IMR-90 (cell line): ENCODE measurements around the gene MAZ. TPM values are rescaled to one million over a fixed set of nuclear protein-coding genes. Genes with fewer than 3 reads are reported as not detected.
A peak's percentile ranks its signal among the peaks of the same experiment; 100 is the strongest.

Source experiments
- ATAC-seq: fragments of 200-7000 bp; cut with Tn5 transposase; 2 replicates; pipeline ENCODE4 v1.9.1; 2020; ENCODE audit warnings: low read depth, mild to moderate bottlenecking, moderate library complexity
- BruUV-seq: library from RNA; stranded (reverse); fragments of 400-500 nt; replicated peaks from 2 replicates; lab custom pipeline; 2021; lab: Mats Ljungman, UMichigan
- CTCF ChIA-PET: fragments of 300-600 bp; formaldehyde crosslinking; extraction: SDS; loops from one replicate; lab custom pipeline; 2021; ENCODE audit warnings: antibody characterized with exemption; lab: Yijun Ruan, JAX
- POLR2A ChIA-PET: fragments of 300-600 bp; sonication (Branson Sonifier 250); formaldehyde crosslinking; loops from one replicate; lab custom pipeline; 2022; ENCODE audit warnings: antibody characterized with exemption; ENCODE audit not compliant: unreplicated experiment; lab: Charles Lee
- DNase-seq: peaks from one replicate; pipeline ENCODE4 v3.0.0; 2013
- H2AFZ ChIP-seq: replicated peaks from 2 replicates; pipeline ENCODE3; 2013; ENCODE audit warnings: low read length, mild to moderate bottlenecking; ENCODE audit not compliant: poor library complexity
- H2AK5ac ChIP-seq: 2 replicates; pipeline ENCODE4 v1.6.1; 2013; ENCODE audit warnings: low read depth, low read length, inconsistent platforms
- H2AK9ac ChIP-seq: replicated peaks from 2 replicates; pipeline ENCODE3; 2013; ENCODE audit warnings: mild to moderate bottlenecking, low read depth, low read length, moderate library complexity; ENCODE audit not compliant: poor library complexity
- H2BK120ac ChIP-seq: 2 replicates; pipeline ENCODE4 v1.6.1; 2013; ENCODE audit warnings: low read depth, low read length, inconsistent platforms
- H2BK15ac ChIP-seq: 3 replicates; pipeline ENCODE4 v1.6.1; 2013; ENCODE audit warnings: low read depth, low read length, inconsistent platforms
- H2BK20ac ChIP-seq: 2 replicates; pipeline ENCODE4 v1.6.1; 2013; ENCODE audit warnings: low read depth, mild to moderate bottlenecking, inconsistent platforms, low read length, moderate library complexity
- H2BK5ac ChIP-seq: 2 replicates; pipeline ENCODE4 v1.6.1; 2013; ENCODE audit warnings: mild to moderate bottlenecking, low read depth, low read length, inconsistent platforms; ENCODE audit not compliant: poor library complexity, severe bottlenecking
- H3K14ac ChIP-seq: replicated peaks from 2 replicates; pipeline ENCODE4 v1.6.1; 2013; ENCODE audit warnings: low read depth, low read length, inconsistent platforms
- H3K18ac ChIP-seq: 2 replicates; pipeline ENCODE4 v1.6.1; 2013; ENCODE audit warnings: low read depth, low read length, control low read depth
- H3K23ac ChIP-seq: 2 replicates; pipeline ENCODE4 v1.6.1; 2013; ENCODE audit warnings: low read depth, low read length, inconsistent platforms
- H3K27ac ChIP-seq: 2 replicates; pipeline ENCODE4 v1.5.1; 2013; ENCODE audit warnings: mild to moderate bottlenecking, control low read depth, low read length; ENCODE audit not compliant: insufficient read depth
- H3K27me3 ChIP-seq: 2 replicates; pipeline ENCODE4 v1.6.1; 2013; ENCODE audit warnings: low read length; ENCODE audit not compliant: control insufficient read depth, insufficient read depth
- H3K36me3 ChIP-seq: 2 replicates; pipeline ENCODE4 v1.6.1; 2013; ENCODE audit warnings: low read length, mixed read lengths; ENCODE audit not compliant: control insufficient read depth, insufficient read depth
- H3K4ac ChIP-seq: 2 replicates; pipeline ENCODE4 v1.6.1; 2013; ENCODE audit warnings: low read depth, low read length, inconsistent platforms
- H3K4me1 ChIP-seq: 2 replicates; pipeline ENCODE4 v1.6.1; 2013; ENCODE audit warnings: low read length, mixed read lengths; ENCODE audit not compliant: control insufficient read depth, insufficient read depth
- H3K4me2 ChIP-seq: 2 replicates; pipeline ENCODE4 v1.6.1; 2013; ENCODE audit warnings: low read depth, mild to moderate bottlenecking, control low read depth, low read length, moderate library complexity
- H3K4me3 ChIP-seq: 2 replicates; pipeline ENCODE4 v1.5.1; 2013; ENCODE audit warnings: low read depth, mild to moderate bottlenecking, control low read depth, low read length, moderate library complexity; ENCODE audit not compliant: insufficient read depth
- H3K56ac ChIP-seq: 2 replicates; pipeline ENCODE4 v1.6.1; 2013; ENCODE audit warnings: low read length, inconsistent platforms; ENCODE audit not compliant: insufficient read depth; ENCODE audit errors: extremely low read depth
- H3K79me1 ChIP-seq, 2 experiments: 2 replicates each; pipeline ENCODE4 v1.6.1; 2013; ENCODE audit warnings: low read length in 2 of 2, inconsistent platforms in 1 of 2, low read depth in 1 of 2
- H3K9ac ChIP-seq: 2 replicates; pipeline ENCODE4 v1.6.1; 2013; ENCODE audit warnings: low read depth, low read length, control low read depth
- H3K9me1 ChIP-seq: 2 replicates; pipeline ENCODE4 v1.6.1; 2013; ENCODE audit warnings: low read length, inconsistent platforms; ENCODE audit not compliant: insufficient read depth
- H3K9me3 ChIP-seq: 2 replicates; pipeline ENCODE4 v1.6.1; 2013; ENCODE audit warnings: low read length; ENCODE audit not compliant: control insufficient read depth, insufficient read depth
- H4K20me1 ChIP-seq: 2 replicates; pipeline ENCODE4 v1.6.1; 2013; ENCODE audit warnings: low read length, inconsistent platforms; ENCODE audit not compliant: insufficient read depth
- H4K5ac ChIP-seq: 2 replicates; pipeline ENCODE4 v1.6.1; 2013; ENCODE audit warnings: mild to moderate bottlenecking, low read depth, low read length, control low read depth
- H4K8ac ChIP-seq, 2 experiments: 2 replicates each; pipeline ENCODE4 v1.6.1; 2013; ENCODE audit warnings: low read depth in 2 of 2, low read length in 2 of 2, control low read depth in 1 of 2, inconsistent platforms in 1 of 2
- H4K91ac ChIP-seq: 2 replicates; pipeline ENCODE4 v1.6.1; 2013; ENCODE audit warnings: low read depth, low read length, inconsistent platforms; ENCODE audit not compliant: insufficient read depth
- BHLHE40 ChIP-seq: fragments of 150-350 bp; IDR thresholded peaks from 2 replicates; pipeline ENCODE4 v1.6.1; 2016; ENCODE audit warnings: mild to moderate bottlenecking, low read depth, low read length
- CEBPB ChIP-seq: IDR thresholded peaks from 2 replicates; pipeline ENCODE4 v1.6.1; 2012; ENCODE audit warnings: low read depth, low read length, improper control_type of control experiment
- CHD1 ChIP-seq: IDR thresholded peaks from 2 replicates; pipeline ENCODE4 v1.6.1; 2012; ENCODE audit warnings: low read depth, low read length, improper control_type of control experiment
- FOS ChIP-seq: fragments of 150-350 bp; IDR thresholded peaks from 2 replicates; pipeline ENCODE4 v1.6.1; 2016; ENCODE audit warnings: low read depth, low read length
- MAFK ChIP-seq: IDR thresholded peaks from 2 replicates; pipeline ENCODE4 v1.6.1; 2012; ENCODE audit warnings: low read depth, low read length, improper control_type of control experiment
- MAZ ChIP-seq: IDR thresholded peaks from 2 replicates; pipeline ENCODE4 v1.6.1; 2012; ENCODE audit warnings: low read depth, mild to moderate bottlenecking, low read length, improper control_type of control experiment, moderate library complexity, borderline replicate concordance
- NFE2L2 ChIP-seq: fragments of 150-350 bp; IDR thresholded peaks from 2 replicates; pipeline ENCODE4 v1.6.1; 2016; ENCODE audit warnings: low read depth, mild to moderate bottlenecking, low read length
- POLR2A ChIP-seq: IDR thresholded peaks from 2 replicates; pipeline ENCODE4 v1.6.1; 2012; ENCODE audit warnings: mild to moderate bottlenecking, low read depth, low read length
- RAD21 ChIP-seq: IDR thresholded peaks from 2 replicates; pipeline ENCODE4 v1.6.1; 2012; ENCODE audit warnings: low read length, improper control_type of control experiment
- RCOR1 ChIP-seq: IDR thresholded peaks from 2 replicates; pipeline ENCODE4 v1.6.1; 2012; ENCODE audit warnings: mild to moderate bottlenecking, low read length, improper control_type of control experiment; ENCODE audit not compliant: insufficient replicate concordance
- RFX5 ChIP-seq: IDR thresholded peaks from 2 replicates; pipeline ENCODE4 v1.8.0; 2012; ENCODE audit warnings: low read depth, mild to moderate bottlenecking, low read length, moderate library complexity
- SMC3 ChIP-seq: fragments of 150-350 bp; IDR thresholded peaks from 2 replicates; pipeline ENCODE4 v1.6.1; 2016; ENCODE audit warnings: low read depth, mild to moderate bottlenecking, antibody characterized with exemption, low read length, moderate library complexity
- WGBS, 2 experiments: methylation state at CpG; one replicate each; pipeline versions ENCODE4 v1.1.5 to v1.1.7; 2013; ENCODE audit warnings: missing lambda C conversion rate in 2 of 2; ENCODE audit not compliant: insufficient read length in 1 of 2; ENCODE audit errors: extremely low coverage in 2 of 2; 5-methylcytosine and 5-hydroxymethylcytosine counted together
- dilution Hi-C: fragments of 300-500 bp; cut with HindIII; formaldehyde crosslinking; loops from one replicate; pipeline ENCODE4 v1.14.3; 2018; ENCODE audit warnings: low sequenced_read_pairs; ENCODE audit not compliant: unreplicated experiment
- in situ Hi-C: fragments of 300-500 bp; cut with MboI; formaldehyde crosslinking; loops from 3 replicates; pipeline ENCODE4 v1.14.3; 2019; ENCODE audit warnings: low sequenced_read_pairs, inconsistent platforms, mixed read lengths
- intact Hi-C: fragments of 100-400 bp; cut with micrococcal nuclease; formaldehyde crosslinking; loops from 2 replicates; pipeline ENCODE4 v1.10.0; 2022
- polyA plus RNA-seq, 3 experiments: library from polyadenylated mRNA; depleted of rRNA; stranded (reverse); fragments of >200 nt; gene quantifications; 2 replicates each; pipeline ENCODE4 v1.2.3, GENCODE V29; 2012; ENCODE audit warnings: low replicate concordance in 1 of 3
- total RNA-seq: library from RNA; depleted of rRNA; stranded (reverse); fragments of >200 nt; gene quantifications from 2 replicates; pipeline ENCODE4 v1.2.3, GENCODE V29; 2012
- TF ChIP-seq, protein P1 (sequence below): conservative IDR thresholded peaks from 2 replicates; pipeline ENCODE4 v1.5.1; 2012; ENCODE audit warnings: mild to moderate bottlenecking, low read depth, low read length, improper control_type of control experiment
- TF ChIP-seq, protein P2 (sequence below): fragments of 150-350 bp; IDR thresholded peaks from 2 replicates; pipeline ENCODE4 v1.6.1; 2016; ENCODE audit warnings: low read depth, mild to moderate bottlenecking, low read length, moderate library complexity, borderline replicate concordance
- TF ChIP-seq, protein P3 (sequence below): fragments of 150-350 bp; IDR thresholded peaks from 2 replicates; pipeline ENCODE4 v1.6.1; 2017; ENCODE audit warnings: mild to moderate bottlenecking, antibody characterized with exemption, low read length, low read depth

Gene MAZ
- total and polyA plus RNA-seq, 2 of the 4 experiments (the other 2 are of a cell fraction) = 113 to 138 TPM

DNA sequence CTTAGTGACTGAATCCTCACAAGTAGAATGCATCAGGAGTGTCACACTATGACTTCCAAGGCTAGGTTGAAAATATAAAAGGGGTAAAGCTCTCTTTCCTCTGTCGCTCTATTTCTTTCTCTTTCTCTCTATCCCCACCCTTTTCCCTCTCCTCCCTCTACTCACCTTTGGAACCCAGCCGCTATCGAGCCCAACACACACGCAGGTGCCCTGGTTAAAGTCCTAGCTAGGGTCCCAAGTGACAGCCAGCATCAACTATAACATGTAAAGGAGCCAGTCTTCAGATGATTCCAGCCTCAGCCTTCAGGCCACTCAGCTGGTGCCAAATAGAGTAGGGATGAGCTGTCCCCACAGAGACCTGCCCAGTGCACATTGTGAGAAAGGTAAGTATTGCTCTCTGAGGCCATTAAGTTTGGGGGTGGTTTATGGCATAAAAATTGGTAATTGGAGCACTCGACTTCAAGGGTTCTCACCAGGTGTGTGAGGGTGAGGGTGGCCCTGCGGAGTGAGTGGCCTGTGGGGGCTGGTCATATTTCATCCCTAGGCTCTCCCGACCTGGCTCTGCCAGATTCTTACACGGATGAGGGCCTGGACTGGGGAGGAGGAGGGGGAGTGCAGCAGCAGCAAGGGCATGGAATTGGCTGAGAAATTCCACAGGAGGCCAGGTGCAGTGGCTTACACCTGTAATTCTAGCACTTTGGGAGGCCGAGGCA is 45.6 kb upstream of the MAZ start:
- Histone ChIP-seq H3K4me2 (no peak overlapping the region), H2AK9ac (peak overlapping the region; percentile 76), H2AK5ac (no peak overlapping the region), H3K9me1 (no peaks in the 10 kb centered on the region), H3K27ac (no peak overlapping the region), H4K5ac (no peak overlapping the region), H2BK20ac (no peak overlapping the region), H3K36me3 (no peaks in the 10 kb centered on the region), H3K79me1 (no peaks in the 10 kb centered on the region), H2BK15ac (no peak overlapping the region), H3K14ac (no peak overlapping the region), H4K91ac (no peak overlapping the region), H2AFZ (no peak overlapping the region), H3K9ac (no peak overlapping the region), H3K4me3 (no peak overlapping the region), H4K8ac (no peak overlapping the region), H3K27me3 (peaks cover 7% of the 10 kb centered on the region), H4K20me1 (no peaks in the 10 kb centered on the region), H3K23ac (no peak overlapping the region), H2BK120ac (no peak overlapping the region), H2BK5ac (no peak overlapping the region), H3K4ac (no peak overlapping the region), H3K4me1 (no peaks in the 10 kb centered on the region; the same call in 1 of the 2 replicates), H3K18ac (no peak overlapping the region), H3K9me3 (no peaks in the 10 kb centered on the region), H3K56ac (no peak overlapping the region)
- WGBS, 2 experiments = 60% methylated on average over 2 of the region's 9 CpGs; no CpG with 5 or more reads in 1 of the 2 experiments
- ATAC-seq = no peak
- ChIA-PET POLR2A (no interaction called here), CTCF (no interaction called here)
- TF ChIP-seq MAFK = no peak
- no peak for TF ChIP-seq MAZ
- TF ChIP-seq CEBPB = no peak
- no peak for TF ChIP-seq BHLHE40
- TF ChIP-seq POLR2A = no peak
- TF ChIP-seq SMC3 = no peak
- TF ChIP-seq, protein P1, sequence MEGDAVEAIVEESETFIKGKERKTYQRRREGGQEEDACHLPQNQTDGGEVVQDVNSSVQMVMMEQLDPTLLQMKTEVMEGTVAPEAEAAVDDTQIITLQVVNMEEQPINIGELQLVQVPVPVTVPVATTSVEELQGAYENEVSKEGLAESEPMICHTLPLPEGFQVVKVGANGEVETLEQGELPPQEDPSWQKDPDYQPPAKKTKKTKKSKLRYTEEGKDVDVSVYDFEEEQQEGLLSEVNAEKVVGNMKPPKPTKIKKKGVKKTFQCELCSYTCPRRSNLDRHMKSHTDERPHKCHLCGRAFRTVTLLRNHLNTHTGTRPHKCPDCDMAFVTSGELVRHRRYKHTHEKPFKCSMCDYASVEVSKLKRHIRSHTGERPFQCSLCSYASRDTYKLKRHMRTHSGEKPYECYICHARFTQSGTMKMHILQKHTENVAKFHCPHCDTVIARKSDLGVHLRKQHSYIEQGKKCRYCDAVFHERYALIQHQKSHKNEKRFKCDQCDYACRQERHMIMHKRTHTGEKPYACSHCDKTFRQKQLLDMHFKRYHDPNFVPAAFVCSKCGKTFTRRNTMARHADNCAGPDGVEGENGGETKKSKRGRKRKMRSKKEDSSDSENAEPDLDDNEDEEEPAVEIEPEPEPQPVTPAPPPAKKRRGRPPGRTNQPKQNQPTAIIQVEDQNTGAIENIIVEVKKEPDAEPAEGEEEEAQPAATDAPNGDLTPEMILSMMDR = no peak
- TF ChIP-seq RAD21 = no peak
- no peak for TF ChIP-seq RCOR1
- no peak for TF ChIP-seq FOS
- no peak for TF ChIP-seq NFE2L2
- TF ChIP-seq RFX5 = no peak
- TF ChIP-seq, protein P2, sequence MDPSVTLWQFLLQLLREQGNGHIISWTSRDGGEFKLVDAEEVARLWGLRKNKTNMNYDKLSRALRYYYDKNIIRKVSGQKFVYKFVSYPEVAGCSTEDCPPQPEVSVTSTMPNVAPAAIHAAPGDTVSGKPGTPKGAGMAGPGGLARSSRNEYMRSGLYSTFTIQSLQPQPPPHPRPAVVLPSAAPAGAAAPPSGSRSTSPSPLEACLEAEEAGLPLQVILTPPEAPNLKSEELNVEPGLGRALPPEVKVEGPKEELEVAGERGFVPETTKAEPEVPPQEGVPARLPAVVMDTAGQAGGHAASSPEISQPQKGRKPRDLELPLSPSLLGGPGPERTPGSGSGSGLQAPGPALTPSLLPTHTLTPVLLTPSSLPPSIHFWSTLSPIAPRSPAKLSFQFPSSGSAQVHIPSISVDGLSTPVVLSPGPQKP = no peak
- TF ChIP-seq, protein P3, sequence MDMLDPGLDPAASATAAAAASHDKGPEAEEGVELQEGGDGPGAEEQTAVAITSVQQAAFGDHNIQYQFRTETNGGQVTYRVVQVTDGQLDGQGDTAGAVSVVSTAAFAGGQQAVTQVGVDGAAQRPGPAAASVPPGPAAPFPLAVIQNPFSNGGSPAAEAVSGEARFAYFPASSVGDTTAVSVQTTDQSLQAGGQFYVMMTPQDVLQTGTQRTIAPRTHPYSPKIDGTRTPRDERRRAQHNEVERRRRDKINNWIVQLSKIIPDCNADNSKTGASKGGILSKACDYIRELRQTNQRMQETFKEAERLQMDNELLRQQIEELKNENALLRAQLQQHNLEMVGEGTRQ = no peak
- no peak for TF ChIP-seq CHD1
- in situ Hi-C loops = no loop called here
- intact Hi-C loops = no loop called here
- BruUV-seq = no TSS peak
- dilution Hi-C loops = no loop called here
- no peak for DNase-seq
